GM10266 (cell line): Measurements from ENCODE around the gene RIMS4.

Source experiments
- DNase-seq: peaks from one replicate; pipeline ENCODE4 v3.0.0; 2012; ENCODE audit errors: extremely low spot score
- TF ChIP-seq, protein P1 (sequence below): IDR thresholded peaks from 2 replicates; pipeline ENCODE4 v1.5.1; 2012; ENCODE audit warnings: mild to moderate bottlenecking, low read depth; ENCODE audit not compliant: control insufficient read depth, insufficient read depth; ENCODE audit errors: missing control alignments

The RIMS4 gene

DNA sequence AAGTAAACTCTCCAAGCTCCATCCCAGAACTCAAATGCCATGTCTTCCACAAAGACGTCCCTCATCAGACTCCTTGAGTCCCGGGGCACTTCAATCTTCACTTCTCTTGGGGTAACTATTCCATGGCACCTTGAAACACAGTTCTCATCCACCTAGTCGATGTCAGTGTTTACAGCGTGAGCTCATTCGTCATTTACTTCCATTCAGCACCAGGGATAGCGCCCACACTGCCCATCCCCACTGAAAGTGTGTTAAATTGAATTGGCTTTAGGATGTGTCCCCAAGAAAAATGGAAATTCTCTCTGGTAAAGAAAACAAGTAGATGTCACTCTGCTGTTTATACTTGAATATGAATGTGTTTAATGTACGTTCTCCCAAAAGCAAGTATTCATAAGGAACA lies 33.4 kb downstream of the RIMS4 start:
- no peak for DNase-seq
- TF ChIP-seq, protein P1, sequence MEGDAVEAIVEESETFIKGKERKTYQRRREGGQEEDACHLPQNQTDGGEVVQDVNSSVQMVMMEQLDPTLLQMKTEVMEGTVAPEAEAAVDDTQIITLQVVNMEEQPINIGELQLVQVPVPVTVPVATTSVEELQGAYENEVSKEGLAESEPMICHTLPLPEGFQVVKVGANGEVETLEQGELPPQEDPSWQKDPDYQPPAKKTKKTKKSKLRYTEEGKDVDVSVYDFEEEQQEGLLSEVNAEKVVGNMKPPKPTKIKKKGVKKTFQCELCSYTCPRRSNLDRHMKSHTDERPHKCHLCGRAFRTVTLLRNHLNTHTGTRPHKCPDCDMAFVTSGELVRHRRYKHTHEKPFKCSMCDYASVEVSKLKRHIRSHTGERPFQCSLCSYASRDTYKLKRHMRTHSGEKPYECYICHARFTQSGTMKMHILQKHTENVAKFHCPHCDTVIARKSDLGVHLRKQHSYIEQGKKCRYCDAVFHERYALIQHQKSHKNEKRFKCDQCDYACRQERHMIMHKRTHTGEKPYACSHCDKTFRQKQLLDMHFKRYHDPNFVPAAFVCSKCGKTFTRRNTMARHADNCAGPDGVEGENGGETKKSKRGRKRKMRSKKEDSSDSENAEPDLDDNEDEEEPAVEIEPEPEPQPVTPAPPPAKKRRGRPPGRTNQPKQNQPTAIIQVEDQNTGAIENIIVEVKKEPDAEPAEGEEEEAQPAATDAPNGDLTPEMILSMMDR = no peak

DNA sequence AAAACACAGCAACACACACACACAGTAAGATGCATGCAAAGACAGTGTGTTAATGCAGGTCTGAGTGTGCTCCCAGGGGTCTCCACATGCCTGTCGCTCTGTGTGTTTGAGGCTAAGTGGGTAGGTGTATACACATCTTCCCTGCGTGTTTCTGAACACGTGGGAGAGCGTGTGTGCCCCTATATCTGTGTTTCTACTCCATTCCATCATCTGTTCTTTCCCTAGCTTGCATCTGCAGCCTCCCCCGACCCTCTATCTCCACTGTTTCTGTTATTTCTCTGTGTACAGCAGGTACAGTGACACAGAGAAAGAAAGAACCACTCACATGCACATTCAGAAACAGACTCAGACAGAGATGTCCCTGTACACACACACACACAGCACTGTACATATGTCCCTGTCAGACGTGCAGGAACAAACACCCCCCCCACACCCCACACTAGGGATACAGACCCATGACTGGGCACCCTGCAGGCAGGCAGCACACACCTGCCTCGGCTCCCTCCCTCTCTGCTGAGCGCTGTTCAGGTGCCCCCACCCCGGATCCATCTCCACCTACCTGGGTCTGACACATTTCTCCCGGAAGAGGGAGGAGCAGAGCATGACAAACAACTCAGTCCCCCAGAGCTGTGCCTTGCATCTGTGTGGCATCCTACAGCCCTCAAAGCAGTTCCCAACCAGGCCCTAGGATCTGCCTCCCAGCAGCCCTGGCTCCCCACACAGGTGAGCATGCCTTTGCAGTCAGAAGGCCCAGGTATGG lies 37.1 kb downstream of the RIMS4 start:
- DNase-seq = no peak
- TF ChIP-seq, protein P1 = no peak

DNA sequence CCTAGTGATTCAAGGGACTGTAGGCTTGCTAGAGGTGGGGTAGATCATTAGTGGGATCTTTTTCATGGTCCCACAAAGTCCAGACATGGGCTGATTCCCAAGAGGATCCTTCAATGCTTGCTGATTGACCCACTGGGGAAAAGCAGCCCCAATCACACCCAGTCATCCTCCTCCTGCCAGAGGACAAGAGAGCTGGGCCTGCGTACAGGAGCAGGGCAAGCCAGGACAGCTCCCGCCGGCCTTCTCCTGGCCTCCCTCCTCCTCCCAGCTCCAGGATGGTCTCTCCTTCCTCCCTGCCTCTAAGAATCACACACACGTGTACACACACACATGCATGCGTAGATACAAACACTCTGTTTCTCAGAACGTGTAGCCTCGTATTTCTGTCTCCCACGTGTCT lies 37.7 kb downstream of the RIMS4 start:
- TF ChIP-seq, protein P1 = no peak
- DNase-seq = no peak

DNA sequence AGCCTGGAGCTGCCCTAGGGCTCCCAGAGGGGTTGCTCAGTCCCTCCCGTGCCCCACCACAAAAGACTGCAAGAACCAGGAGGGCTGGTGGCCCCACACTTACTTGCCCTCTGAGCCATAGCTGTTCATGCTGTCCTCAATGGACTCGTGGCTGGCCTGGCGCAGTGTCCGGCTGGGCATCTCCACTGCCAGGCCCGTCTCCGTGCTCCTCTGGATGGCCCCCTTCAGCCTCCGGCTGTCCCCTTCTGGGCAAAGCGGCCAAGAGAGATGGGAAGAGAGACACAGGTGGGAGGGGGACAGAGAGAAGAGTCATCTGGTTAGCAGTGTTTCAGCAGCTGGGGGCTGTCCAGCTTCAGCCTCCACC lies 39.2 kb downstream of the RIMS4 start:
- TF ChIP-seq, protein P1 = no peak
- no peak for DNase-seq

DNA sequence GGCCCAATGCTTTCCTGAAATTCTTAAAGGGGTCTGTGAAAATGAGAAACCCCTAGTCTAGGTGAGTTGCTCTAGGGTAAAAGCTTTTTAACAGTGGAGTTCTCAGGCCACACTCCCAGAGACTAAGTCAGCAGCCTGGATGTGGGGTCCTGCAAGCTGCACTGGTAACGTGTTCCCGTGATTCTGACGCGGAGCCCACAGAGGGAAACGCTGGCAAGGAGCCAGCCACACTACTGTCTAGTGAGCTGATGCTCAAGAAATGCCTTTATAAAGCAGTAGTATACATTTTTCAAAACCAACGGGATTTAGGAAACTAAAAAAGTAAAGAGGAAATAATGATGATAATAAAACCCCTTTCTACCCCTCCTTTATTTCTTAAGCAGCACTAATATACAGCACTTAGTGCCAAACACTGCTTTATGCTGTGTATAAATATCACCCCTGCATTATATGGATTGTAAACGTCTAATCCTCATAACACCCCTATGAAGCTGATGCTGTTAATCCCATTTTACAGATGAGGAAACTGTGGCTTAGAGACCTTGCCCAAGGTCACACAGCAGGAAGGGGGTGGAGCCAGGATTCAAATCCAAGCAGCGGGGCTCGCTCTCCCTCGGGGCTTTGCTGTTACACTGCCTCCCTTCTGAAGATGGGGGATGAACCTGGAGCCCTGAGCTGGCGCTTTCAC lies 39.7 kb downstream of the RIMS4 start:
- DNase-seq = no peak
- TF ChIP-seq, protein P1 = no peak

DNA sequence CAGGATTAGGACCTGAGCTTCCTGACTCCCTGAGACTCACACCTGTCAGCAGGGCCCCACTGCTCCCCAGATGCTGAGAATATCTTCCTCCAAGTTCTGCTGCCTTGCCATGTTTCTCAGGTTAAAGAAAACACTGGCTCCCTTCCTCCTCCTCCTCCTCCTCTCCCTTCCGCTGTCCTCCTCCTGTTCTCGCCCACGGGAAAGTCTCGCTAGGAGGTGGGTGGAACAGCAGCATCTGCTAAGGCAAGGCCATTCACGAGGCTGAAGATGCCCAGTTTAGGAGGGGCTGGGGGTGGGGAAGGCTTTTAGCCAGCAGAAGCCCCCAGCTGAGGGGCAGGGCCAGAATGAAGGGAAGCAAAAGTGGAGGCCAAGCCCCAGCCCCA lies 40.9 kb downstream of the RIMS4 start:
- no peak for DNase-seq
- TF ChIP-seq, protein P1 = no peak

DNA sequence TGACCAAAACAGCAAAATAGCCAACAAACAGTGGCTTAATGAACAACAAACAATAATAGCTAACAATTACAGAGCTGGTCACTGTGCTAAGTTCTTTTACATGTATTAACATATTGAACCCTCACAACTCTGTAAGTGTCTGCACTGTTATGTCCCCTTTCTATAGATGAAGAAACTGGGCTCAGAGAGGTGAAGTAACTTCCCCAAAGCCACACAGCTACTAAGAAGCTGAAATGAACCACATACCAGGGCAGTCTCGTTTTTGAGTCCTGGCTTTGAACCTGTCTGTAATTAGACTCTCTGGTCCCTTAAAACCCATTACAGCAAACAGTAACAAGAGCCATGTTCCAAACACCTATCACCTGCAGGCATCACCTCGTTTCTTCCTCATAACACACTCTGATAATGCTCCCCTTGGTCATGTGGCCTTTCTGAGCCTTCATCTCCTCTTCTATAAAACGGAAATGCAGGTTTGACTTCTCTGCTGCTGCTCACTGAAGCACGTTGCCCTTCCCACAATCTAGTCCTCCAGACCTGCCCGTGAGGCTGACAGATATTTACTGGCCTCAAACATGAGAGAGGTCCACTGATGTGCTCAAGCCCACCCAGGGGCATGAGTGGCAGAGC lies 41.4 kb downstream of the RIMS4 start:
- no peak for DNase-seq
- TF ChIP-seq, protein P1 = no peak
